Stimulated activated CD8-positive, alpha-beta memory T cell treated with anti-CD3 and anti-CD28 coated beads, Interleukin-7, amount 100 ng/mL, for 1 hour (primary cell): ENCODE measurements around the gene RAP2C.

Experiments used
- DNase-seq, 2 donors: peaks; one replicate each; pipeline ENCODE4 v3.0.0-alpha.2; 2020; ENCODE audit warnings: low read depth in 2 of 2

Gene RAP2C

DNA sequence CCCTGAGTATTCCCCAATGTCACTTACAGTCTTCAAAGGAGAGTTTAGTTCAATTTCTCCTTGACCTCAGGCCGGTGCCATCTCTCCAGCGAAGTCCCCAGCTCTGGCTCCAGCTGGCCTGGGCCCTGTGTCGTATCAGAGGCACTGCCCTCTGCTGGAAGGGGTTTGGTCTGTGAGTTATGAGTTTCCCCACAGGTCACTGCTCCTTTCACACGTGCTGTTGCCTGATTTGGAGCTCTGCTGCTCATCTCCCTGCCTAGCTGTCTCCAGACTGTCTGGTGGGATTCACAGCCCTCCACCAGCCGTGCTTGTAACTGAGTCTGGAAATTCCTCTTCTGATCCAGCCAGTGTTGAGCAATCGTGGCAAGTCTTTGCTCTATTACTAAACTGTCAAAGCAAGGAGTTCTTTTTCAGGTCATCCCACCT, at the start of gene RAP2C:
Gene RAP2C (minus strand): TSS at position 105 of the 426 bp plus-strand sequence. CDS start 2,179 bp downstream, outside the sequence.
- peak in 1 of 2 donors; percentile 25 for DNase-seq

GRCh38 chrX:132267392-132267791, 48.1 kb upstream of the RAP2C start:
- DNase-seq, result no peak

DNA sequence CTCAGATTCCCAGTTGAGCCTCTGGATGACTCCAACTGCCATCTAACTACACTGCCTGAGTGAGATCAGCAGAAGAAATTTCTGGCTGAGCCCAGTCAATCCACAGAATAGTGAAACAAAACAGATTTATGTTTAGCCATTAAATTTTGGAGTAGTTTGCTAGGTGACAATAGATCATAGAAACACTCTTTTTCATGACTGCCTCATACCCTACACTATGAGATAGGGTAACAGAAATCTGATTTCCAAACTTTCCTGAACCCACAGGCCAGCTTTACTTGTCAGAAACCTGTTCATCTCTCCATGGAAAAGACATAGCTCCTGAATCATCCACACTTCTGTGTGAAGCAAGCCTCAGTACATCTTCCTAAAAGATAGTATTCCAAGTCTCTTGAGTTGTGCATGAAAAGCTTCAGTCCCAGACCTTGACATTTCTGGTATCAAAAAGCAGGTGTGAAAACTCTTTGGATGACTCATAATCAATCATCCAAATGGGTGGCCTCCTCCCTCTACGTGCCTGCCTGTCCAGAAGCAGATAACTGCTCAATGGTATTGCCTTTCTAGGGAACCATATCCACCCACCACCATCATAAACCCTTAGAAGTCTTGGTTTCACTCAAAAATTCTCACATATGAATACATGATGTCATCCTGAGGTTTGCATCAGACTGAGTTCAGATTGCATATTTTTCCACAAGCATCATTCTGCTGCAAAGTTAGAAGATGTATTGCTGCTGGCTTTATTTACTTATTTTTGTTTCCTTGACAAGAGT, 47.5 kb upstream of the RAP2C start:
- DNase-seq, result no peak

- DNase-seq, result no peak
Observed at GRCh38 chrX:132263127-132263526, 43.9 kb upstream of the RAP2C start.

GRCh38 chrX:132258509-132258908, 39.3 kb upstream of the RAP2C start:
- no peak for DNase-seq

GRCh38 chrX:132257116-132257515, 37.9 kb upstream of the RAP2C start:
- no peak for DNase-seq

GRCh38 chrX:132236121-132236520, 16.9 kb upstream of the RAP2C start:
- DNase-seq, result no peak

DNA sequence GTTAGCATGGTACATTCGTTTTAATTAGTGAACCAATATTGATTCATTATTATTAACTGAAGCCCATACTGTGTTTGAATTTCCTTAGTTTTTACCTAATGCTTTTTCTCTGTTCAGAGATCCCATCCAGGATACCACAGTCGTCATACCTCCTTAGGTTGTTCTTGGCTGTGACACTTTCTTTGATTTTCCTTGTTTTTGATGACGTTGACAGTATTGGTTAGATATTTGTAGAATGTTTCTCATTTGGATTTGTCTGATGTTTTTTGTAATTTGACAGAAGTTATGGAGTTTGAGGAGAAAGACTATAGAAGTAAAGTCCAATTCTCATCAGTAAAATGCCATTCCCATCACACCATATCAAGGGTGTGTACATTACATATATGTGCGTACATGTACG, 16.2 kb upstream of the RAP2C start:
- DNase-seq, result no peak

DNA sequence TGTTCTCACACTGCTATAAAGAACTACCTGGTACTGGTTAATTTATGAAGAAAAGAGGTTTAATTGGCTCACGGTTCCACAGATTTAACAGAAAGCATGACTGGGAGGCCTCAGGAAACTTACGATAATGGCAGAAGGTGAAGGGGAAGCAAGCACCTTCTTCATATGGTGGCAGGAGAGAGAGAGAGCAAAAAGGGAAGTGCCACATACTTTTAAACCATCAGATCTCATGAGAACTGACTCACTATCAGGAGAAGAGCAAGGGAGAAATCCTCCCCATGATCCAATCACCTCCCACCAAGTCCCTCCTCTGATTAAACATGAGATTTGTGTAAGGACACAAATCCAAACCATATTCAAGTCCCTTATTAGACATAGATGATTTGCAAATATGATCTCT, 12.3 kb upstream of the RAP2C start:
- DNase-seq, result no peak

GRCh38 chrX:132227383-132228112, 8.3 kb upstream of the RAP2C start:
- DNase-seq, result no peak

DNA sequence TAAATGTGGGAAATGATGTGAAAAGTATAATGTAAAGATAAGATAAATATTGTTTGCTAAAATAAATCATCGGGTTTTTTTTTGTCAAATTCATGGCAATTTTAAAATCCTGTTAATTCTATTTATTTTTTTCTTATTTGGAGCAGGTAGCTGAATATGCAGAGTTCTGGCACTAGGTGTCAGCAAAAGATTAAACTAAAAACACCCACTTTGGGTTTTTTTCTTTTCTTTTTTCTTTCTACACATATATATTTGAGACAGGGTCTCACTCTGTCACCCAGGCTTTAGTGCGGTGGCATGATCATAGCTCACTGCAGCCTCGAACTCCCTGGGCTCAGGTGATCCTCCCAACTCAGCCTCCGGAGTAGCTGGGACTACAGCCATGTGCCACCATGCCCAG, 6.9 kb upstream of the RAP2C start:
- no peak for DNase-seq

GRCh38 chrX:132218100-132218812, 991 bp downstream of the RAP2C start:
- DNase-seq, result peak; percentile 45 to 50

DNA sequence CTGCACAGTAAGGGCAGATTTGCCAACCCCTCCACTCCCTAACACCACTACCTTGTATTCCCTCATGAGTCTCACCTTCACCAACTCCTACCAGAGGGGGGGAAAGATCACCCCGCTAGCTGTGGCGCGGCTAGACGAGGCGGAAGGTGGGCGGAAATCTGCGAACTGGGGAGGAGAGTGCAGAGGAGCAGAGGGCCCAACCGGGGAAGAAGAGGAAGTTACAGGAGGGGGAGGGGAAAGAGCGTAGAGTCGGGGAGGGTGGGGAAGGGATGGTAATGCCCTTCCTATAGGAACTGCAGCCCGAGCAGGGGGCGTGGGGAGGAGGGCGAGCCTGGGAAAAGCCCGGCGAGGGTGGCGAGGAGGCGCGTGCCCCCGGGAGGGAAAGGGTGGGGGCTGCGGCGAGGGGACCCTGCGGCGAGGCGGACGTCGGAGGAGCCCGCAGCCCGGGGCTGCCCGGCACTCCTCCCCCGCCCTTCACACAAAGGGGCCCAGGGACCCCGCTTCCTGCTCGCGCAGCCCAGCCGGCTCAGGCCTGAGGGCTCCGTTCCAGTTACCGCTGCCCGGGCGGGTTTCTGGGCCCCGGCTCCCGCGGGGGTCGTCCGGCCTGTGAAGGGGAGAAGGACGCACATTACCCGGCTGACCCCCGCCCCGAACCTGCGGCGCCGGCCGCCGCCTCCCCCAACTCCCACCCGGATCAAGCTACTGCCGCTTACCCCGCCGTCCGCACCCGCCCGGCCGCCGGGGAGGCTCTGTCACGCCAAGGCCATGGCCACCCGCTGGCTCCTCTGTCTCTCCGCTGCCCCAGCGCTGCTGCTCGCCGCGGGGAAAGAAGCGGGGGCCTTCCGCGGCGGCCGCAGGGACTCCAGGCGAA, 1.8 kb downstream of the RAP2C start:
- peak; percentile 48 for DNase-seq

- DNase-seq, result no peak
Observed at GRCh38 chrX:132216806-132217202, 2.4 kb downstream of the RAP2C start.

- DNase-seq, result no peak
Observed at GRCh38 chrX:132216283-132216682, 3.0 kb downstream of the RAP2C start.

DNA sequence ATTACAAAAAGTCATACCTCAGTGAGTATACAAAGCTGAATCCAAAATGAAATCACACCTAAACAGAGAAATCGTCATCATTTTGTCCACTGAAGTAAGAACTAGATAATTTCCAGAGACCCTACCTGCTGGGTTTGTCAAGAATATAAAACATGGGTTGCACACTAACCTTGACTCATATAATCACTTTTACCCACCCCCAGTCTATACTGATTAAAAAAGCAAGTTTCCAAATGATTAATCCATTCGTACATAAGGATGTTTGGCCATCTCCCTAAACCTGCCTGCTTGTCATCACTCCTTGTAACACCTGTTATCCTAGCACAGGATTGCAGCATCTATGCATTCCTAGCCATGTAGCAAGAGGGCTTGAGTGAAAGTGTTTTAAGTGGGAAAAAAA, 4.7 kb downstream of the RAP2C start:
- DNase-seq, result no peak

DNA sequence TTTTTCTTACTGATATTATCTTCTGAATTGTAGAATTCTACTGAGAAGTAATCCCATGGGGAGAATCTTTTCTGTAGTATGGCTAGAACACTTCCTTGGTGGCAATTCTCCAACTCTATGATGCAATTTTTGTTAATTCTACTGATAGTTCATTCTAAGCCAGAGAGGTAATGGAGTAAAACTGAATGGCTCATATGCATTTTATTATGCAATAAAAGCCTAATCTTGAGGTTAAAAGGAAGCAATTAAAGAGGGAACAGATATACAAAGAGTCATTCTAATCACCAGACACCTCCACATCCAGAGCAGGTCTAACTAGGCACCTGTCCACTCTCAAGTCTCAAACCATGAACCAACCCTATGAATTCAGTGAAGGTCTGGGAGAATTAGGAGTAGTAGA, 9.7 kb downstream of the RAP2C start:
- DNase-seq, result no peak

DNA sequence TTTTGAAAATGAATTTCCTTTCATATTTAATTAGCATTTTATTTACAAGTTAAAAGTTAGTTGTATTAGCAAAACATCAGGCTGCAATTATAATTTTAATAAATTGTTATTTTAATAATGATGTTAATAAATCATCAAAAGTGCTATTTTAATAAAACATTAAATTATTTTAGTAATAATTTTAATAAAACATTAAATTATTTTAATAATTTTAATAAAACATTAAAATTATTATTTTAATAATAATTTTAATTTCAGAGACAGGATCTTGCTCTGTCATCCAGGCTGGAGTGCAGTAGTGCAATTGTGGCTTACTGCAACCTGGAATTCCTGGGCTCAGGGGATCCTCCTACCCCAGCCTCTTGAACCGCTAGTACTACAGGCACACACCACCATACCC, 10.8 kb downstream of the RAP2C start:
- no peak for DNase-seq

GRCh38 chrX:132207996-132208395, 11.3 kb downstream of the RAP2C start:
- DNase-seq, result no peak

DNA sequence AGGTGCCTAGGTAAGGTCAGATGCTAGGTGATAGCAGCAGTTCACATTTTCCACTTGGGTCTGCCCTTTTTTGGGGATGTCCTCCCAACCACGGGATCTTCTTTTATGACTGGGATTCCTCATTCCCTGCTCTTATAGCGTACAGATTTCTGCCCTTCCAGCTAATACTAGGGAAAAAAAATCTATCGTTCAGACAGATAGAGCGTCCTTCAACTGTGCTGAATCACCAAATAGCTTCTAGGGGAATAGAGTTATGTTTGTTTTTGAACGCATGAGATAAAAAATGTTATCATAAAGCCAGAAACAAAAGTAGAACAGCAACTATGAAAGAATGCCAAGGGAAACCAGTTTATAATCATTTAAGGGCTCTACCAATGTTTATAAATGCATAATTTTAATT, 13.0 kb downstream of the RAP2C start:
- no peak for DNase-seq

DNA sequence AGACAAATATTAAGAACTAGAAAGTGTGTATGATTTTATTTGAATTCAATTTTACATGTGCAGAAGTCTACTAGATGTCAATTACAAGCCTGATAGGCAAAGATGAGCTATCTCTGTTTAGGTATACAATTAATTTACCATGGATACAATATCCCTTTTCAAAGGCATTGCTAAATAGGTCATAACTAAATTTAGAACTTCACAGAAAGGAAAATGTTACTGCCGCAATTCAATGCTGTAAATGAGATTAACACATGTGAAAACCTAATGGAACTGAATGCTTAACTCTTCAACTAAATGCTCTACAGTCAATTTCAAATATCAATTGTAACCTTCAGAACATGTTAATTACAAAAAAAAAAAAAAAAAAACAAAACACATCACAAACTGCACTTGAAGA, 14.6 kb downstream of the RAP2C start:
- DNase-seq, result no peak

DNA sequence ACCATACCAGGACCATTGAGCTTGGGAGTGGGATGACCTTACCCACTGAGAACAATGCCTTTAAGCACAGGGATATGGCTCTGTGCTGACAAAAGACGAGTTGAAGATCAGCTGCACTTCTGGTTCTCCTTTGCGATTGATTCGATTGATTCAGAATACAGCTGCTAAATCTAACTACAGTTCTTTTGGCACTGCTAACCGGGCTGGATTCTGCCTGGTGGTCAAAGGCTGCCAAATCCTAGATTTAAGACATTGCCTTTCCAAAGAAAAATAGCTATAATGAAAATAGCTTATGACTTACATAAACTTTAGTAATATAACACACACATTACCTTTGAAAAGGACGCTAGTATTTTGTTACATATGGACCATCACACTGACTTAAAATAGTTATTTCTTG, 18.3 kb downstream of the RAP2C start:
- DNase-seq, result no peak
